H9 (cell line): ENCODE measurements around the gene ADGRG7. TPM values are rescaled to one million over a fixed set of nuclear protein-coding genes. Genes with fewer than 3 reads are reported as not detected.

Experiments
- DNase-seq: peaks from one replicate; pipeline ENCODE4 v3.0.0-alpha.2; 2017
- H2AFZ ChIP-seq: one replicate; pipeline ENCODE4 v1.6.1; 2013; ENCODE audit warnings: mild to moderate bottlenecking, low read length, control low read depth, moderate library complexity
- H2AK5ac ChIP-seq: 2 replicates; pipeline ENCODE4 v1.6.1; 2013; ENCODE audit warnings: low read length, control low read depth, mixed read lengths; ENCODE audit not compliant: insufficient read length
- H2BK120ac ChIP-seq: one replicate; pipeline ENCODE4 v1.6.1; 2013; ENCODE audit warnings: low read depth, mild to moderate bottlenecking, low read length, control low read depth, inconsistent platforms; ENCODE audit not compliant: poor library complexity, severe bottlenecking
- H2BK12ac ChIP-seq: 2 replicates; pipeline ENCODE4 v1.6.1; 2013; ENCODE audit warnings: low read length, control low read depth, mixed read lengths, low read depth; ENCODE audit not compliant: insufficient read length
- H2BK15ac ChIP-seq: 2 replicates; pipeline ENCODE4 v1.6.1; 2013; ENCODE audit warnings: low read depth, low read length, control low read depth
- H2BK20ac ChIP-seq: one replicate; pipeline ENCODE4 v1.6.1; 2013; ENCODE audit warnings: low read depth, mild to moderate bottlenecking, low read length, control low read depth, inconsistent platforms; ENCODE audit not compliant: poor library complexity, severe bottlenecking
- H2BK5ac ChIP-seq: 2 replicates; pipeline ENCODE4 v1.6.1; 2013; ENCODE audit warnings: low read length, control low read depth, mixed read lengths; ENCODE audit not compliant: insufficient read length
- H3K14ac ChIP-seq: 2 replicates; pipeline ENCODE4 v1.6.1; 2013; ENCODE audit warnings: low read length, control low read depth; ENCODE audit not compliant: insufficient read depth
- H3K18ac ChIP-seq: 2 replicates; pipeline ENCODE4 v1.6.1; 2013; ENCODE audit warnings: low read depth, mild to moderate bottlenecking, mixed read lengths, low read length, control low read depth; ENCODE audit not compliant: insufficient read length
- H3K23ac ChIP-seq: 2 replicates; pipeline ENCODE4 v1.6.1; 2013; ENCODE audit warnings: low read length, control low read depth, mixed read lengths, low read depth; ENCODE audit not compliant: insufficient read length
- H3K23me2 ChIP-seq: 2 replicates; pipeline ENCODE4 v1.6.1; 2013; ENCODE audit warnings: low read depth, mild to moderate bottlenecking, mixed read lengths, low read length, control low read depth; ENCODE audit not compliant: insufficient read length, poor library complexity, severe bottlenecking
- H3K27ac ChIP-seq: 2 replicates; pipeline ENCODE4 v1.5.1; 2013; ENCODE audit warnings: low read length, control low read depth, mixed read lengths, low read depth; ENCODE audit not compliant: insufficient read length
- H3K27me3 ChIP-seq: 2 replicates; pipeline ENCODE4 v1.6.1; 2013; ENCODE audit warnings: low read length, control low read depth, inconsistent platforms; ENCODE audit not compliant: insufficient read depth
- H3K4ac ChIP-seq: 2 replicates; pipeline ENCODE4 v1.6.1; 2013; ENCODE audit warnings: low read depth, mild to moderate bottlenecking, control low read depth, inconsistent platforms, low read length, moderate library complexity
- H3K4me1 ChIP-seq: 2 replicates; pipeline ENCODE4 v1.6.1; 2013; ENCODE audit warnings: low read length, control low read depth, inconsistent platforms; ENCODE audit not compliant: insufficient read depth
- H3K4me2 ChIP-seq: 2 replicates; pipeline ENCODE4 v1.6.1; 2013; ENCODE audit warnings: low read length, control low read depth, mixed read lengths; ENCODE audit not compliant: insufficient read length, insufficient read depth
- H3K56ac ChIP-seq: 2 replicates; pipeline ENCODE4 v1.6.1; 2013; ENCODE audit warnings: low read depth, mild to moderate bottlenecking, mixed read lengths, low read length, control low read depth; ENCODE audit not compliant: insufficient read length
- H3K79me1 ChIP-seq: 2 replicates; pipeline ENCODE4 v1.6.1; 2013; ENCODE audit warnings: low read depth, mild to moderate bottlenecking, moderate library complexity, low read length, control low read depth, inconsistent platforms; ENCODE audit not compliant: insufficient read depth, poor library complexity, severe bottlenecking
- H3K79me2 ChIP-seq: 2 replicates; pipeline ENCODE4 v1.6.1; 2013; ENCODE audit warnings: low read length, control low read depth, inconsistent platforms; ENCODE audit not compliant: insufficient read depth
- H3K9ac ChIP-seq: 2 replicates; pipeline ENCODE4 v1.6.1; 2013; ENCODE audit warnings: low read length, control low read depth, mixed read lengths; ENCODE audit not compliant: insufficient read length; ENCODE audit errors: extremely low read depth
- H3K9me3 ChIP-seq: one replicate; pipeline ENCODE4 v1.6.1; 2013; ENCODE audit warnings: low read depth, low read length, inconsistent platforms; ENCODE audit not compliant: control insufficient read depth
- H3T11ph ChIP-seq: one replicate; pipeline ENCODE4 v1.6.1; 2013; ENCODE audit warnings: mild to moderate bottlenecking, low read length, control low read depth, inconsistent platforms
- H4K20me1 ChIP-seq: one replicate; pipeline ENCODE4 v1.6.1; 2013; ENCODE audit not compliant: control insufficient read depth, insufficient read length, insufficient read depth
- H4K5ac ChIP-seq: 2 replicates; pipeline ENCODE4 v1.6.1; 2013; ENCODE audit warnings: low read depth, mild to moderate bottlenecking, mixed read lengths, low read length, control low read depth; ENCODE audit not compliant: insufficient read length
- H4K8ac ChIP-seq: replicated peaks from 2 replicates; pipeline ENCODE4 v1.6.1; 2013; ENCODE audit warnings: low read length, control low read depth, mixed read lengths, low read depth; ENCODE audit not compliant: insufficient read length
- H4K91ac ChIP-seq: 2 replicates; pipeline ENCODE4 v1.6.1; 2013; ENCODE audit warnings: low read depth, mild to moderate bottlenecking, moderate library complexity, mixed read lengths, low read length, control low read depth; ENCODE audit not compliant: insufficient read length
- H3K27ac Mint-ChIP-seq, 3 experiments: 2 replicates in 2 of 3; 3 replicates in 1 of 3; pipeline ENCODE4 v1.8.0; 2020 to 2021; ENCODE audit warnings: mixed read lengths in 3 of 3, mild to moderate bottlenecking in 1 of 3, moderate library complexity in 1 of 3
- H3K27me3 Mint-ChIP-seq: 2 replicates; pipeline ENCODE4 v1.8.0; 2021; ENCODE audit warnings: low read depth, mild to moderate bottlenecking, moderate library complexity, mixed read lengths
- H3K36me3 Mint-ChIP-seq, 3 experiments: 2 replicates in 2 of 3; 3 replicates in 1 of 3; pipeline ENCODE4 v1.8.0; 2020 to 2021; ENCODE audit warnings: low read depth in 3 of 3, mixed read lengths in 3 of 3; ENCODE audit not compliant: insufficient read depth in 1 of 3
- H3K4me1 Mint-ChIP-seq, 2 experiments: 2 replicates each; pipeline ENCODE4 v1.8.0; 2020; ENCODE audit warnings: mixed read lengths in 2 of 2
- H3K4me3 Mint-ChIP-seq, 2 experiments: 2 replicates in 1 of 2; 3 replicates in 1 of 2; pipeline ENCODE4 v1.8.0; 2020 to 2021; ENCODE audit warnings: mild to moderate bottlenecking in 2 of 2, mixed read lengths in 2 of 2, moderate library complexity in 1 of 2
- H3K9me3 Mint-ChIP-seq, 2 experiments: 2 replicates in 1 of 2; 3 replicates in 1 of 2; pipeline ENCODE4 v1.8.0; 2020; ENCODE audit warnings: mild to moderate bottlenecking in 2 of 2, mixed read lengths in 2 of 2, moderate library complexity in 1 of 2
- WGBS: extraction: QIAGEN DNeasy Blood & Tissue Kit; methylation state at CpG from one replicate; pipeline ENCODE4 v1.1.7; 2013; ENCODE audit warnings: missing lambda C conversion rate, low lambda C conversion rate, mixed read lengths; ENCODE audit not compliant: insufficient read length; ENCODE audit errors: extremely low coverage; 5-methylcytosine and 5-hydroxymethylcytosine counted together
- total RNA-seq: library from RNA; stranded (reverse); gene quantifications from 2 replicates; pipeline ENCODE4 v1.2.1, GENCODE V29; 2021
- TF ChIP-seq, protein P1 (sequence below): fragments of 200-600 bp; sonication (generic); conservative IDR thresholded peaks from 3 replicates; pipeline ENCODE4 v1.8.0; 2021; ENCODE audit warnings: antibody characterized with exemption, mild to moderate bottlenecking

ADGRG7 gene
- total RNA-seq, 1 experiment from 2014 or later = not detected

DNA sequence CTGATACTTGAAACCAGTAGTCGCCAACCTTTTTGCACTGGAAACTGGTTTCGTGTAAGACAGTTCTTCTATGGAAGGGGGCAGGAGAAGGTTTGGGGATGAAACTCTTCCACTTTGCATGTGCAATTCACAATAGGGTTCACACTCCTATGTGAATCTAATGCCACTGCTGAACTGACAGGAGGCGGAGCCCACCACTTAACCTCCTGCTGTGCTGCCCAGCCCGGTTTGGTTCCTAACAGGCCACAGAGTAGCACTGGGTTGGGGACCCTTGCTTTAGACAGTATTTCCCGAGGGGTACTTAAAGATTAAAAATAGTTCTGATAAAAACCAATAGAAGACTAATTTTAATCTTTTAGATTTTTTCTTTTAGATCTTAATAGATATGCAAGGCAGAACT lies 111.0 kb downstream of the ADGRG7 start:
- Histone ChIP-seq H2AFZ (no peak overlapping the region), H3K27me3 (no peaks in the 10 kb centered on the region), H3K56ac (no peak overlapping the region), H3K18ac (no peak overlapping the region), H2BK12ac (no peak overlapping the region), H3K9ac (no peak overlapping the region), H3K23me2 (no peaks in the 10 kb centered on the region), H3K14ac (no peak overlapping the region), H3K27ac (no peak overlapping the region), H3K79me1 (peaks cover 4% of the 10 kb centered on the region), H3T11ph (no peak overlapping the region), H2AK5ac (no peak overlapping the region), H3K4ac (no peak overlapping the region), H2BK120ac (no peak overlapping the region), H2BK5ac (no peak overlapping the region), H4K91ac (no peak overlapping the region), H2BK20ac (no peak overlapping the region), H2BK15ac (no peak overlapping the region), H3K9me3 (no peaks in the 10 kb centered on the region), H3K4me2 (no peak overlapping the region), H4K5ac (no peak overlapping the region), H3K4me1 (no peaks in the 10 kb centered on the region), H4K20me1 (no peaks in the 10 kb centered on the region), H4K8ac (no peak overlapping the region), H3K79me2 (peaks cover 3% of the 10 kb centered on the region; the same call in 1 of the 2 replicates), H3K23ac (no peak overlapping the region)
- Mint-ChIP-seq H3K27me3 (no peaks in the 10 kb centered on the region), H3K27ac (no peak overlapping the region), H3K4me1 (peaks cover 10 to 14% of the 10 kb centered on the region in 2 experiments), H3K9me3 (no peaks in the 10 kb centered on the region; a peak in 1 of 5 replicates), H3K36me3 (peaks cover 31 to 73% (median 70%) of the 10 kb centered on the region in 3 experiments; a peak in 6 of 7 replicates), H3K4me3 (no peak overlapping the region)
- DNase-seq = peak; percentile 52
- TF ChIP-seq, protein P1, sequence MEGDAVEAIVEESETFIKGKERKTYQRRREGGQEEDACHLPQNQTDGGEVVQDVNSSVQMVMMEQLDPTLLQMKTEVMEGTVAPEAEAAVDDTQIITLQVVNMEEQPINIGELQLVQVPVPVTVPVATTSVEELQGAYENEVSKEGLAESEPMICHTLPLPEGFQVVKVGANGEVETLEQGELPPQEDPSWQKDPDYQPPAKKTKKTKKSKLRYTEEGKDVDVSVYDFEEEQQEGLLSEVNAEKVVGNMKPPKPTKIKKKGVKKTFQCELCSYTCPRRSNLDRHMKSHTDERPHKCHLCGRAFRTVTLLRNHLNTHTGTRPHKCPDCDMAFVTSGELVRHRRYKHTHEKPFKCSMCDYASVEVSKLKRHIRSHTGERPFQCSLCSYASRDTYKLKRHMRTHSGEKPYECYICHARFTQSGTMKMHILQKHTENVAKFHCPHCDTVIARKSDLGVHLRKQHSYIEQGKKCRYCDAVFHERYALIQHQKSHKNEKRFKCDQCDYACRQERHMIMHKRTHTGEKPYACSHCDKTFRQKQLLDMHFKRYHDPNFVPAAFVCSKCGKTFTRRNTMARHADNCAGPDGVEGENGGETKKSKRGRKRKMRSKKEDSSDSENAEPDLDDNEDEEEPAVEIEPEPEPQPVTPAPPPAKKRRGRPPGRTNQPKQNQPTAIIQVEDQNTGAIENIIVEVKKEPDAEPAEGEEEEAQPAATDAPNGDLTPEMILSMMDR = no peak
- no CpG with 5 or more reads among the region's 5 CpGs for WGBS
